H1 (cell line): ENCODE data around the gene CPT1A. TPM values are rescaled to one million over a fixed set of nuclear protein-coding genes. Genes with fewer than 3 reads are reported as not detected.

Experiments used
- CHD7 ChIP-seq: fragments of 300-600 bp; sonication (generic); IDR thresholded peaks from 2 replicates; pipeline ENCODE4 v1.7.1; 2012; ENCODE audit warnings: low read length, moderate library complexity, mild to moderate bottlenecking, inconsistent platforms; ENCODE audit not compliant: insufficient replicate concordance
- CREB1 ChIP-seq: IDR thresholded peaks from 2 replicates; pipeline ENCODE4 v1.6.1; 2012; ENCODE audit warnings: inconsistent platforms
- EP300 ChIP-seq, 2 experiments: IDR thresholded peaks; 1 replicate in 1 of 2; 2 replicates in 1 of 2; pipeline ENCODE4 v1.6.1; 2011 to 2012; ENCODE audit warnings: low read depth in 2 of 2, low read length in 2 of 2, mild to moderate bottlenecking in 2 of 2, borderline replicate concordance in 1 of 2, inconsistent platforms in 1 of 2, moderate library complexity in 1 of 2
- JUND ChIP-seq: IDR thresholded peaks from 2 replicates; pipeline ENCODE4 v1.6.1; 2011; ENCODE audit warnings: mild to moderate bottlenecking, improper control_type of control experiment, low read length
- NRF1 ChIP-seq: IDR thresholded peaks from 2 replicates; pipeline ENCODE4 v1.6.1; 2011; ENCODE audit warnings: mild to moderate bottlenecking, low read depth, low read length, improper control_type of control experiment
- POLR2AphosphoS5 ChIP-seq: IDR thresholded peaks from 2 replicates; pipeline ENCODE4 v1.6.1; 2011; ENCODE audit warnings: low read depth, low read length
- RAD21 ChIP-seq, 2 experiments: IDR thresholded peaks in 1 of 2; conservative IDR thresholded peaks in 1 of 2; 2 replicates each; pipeline ENCODE4 v1.6.1; 2011; ENCODE audit warnings: low read depth in 2 of 2, low read length in 2 of 2, improper control_type of control experiment in 1 of 2, inconsistent platforms in 1 of 2, mild to moderate bottlenecking in 1 of 2, moderate library complexity in 1 of 2
- RFX5 ChIP-seq: IDR thresholded peaks from 2 replicates; pipeline ENCODE4 v1.6.1; 2011; ENCODE audit warnings: low read depth, low read length, improper control_type of control experiment, borderline replicate concordance
- RNF2 ChIP-seq: fragments of 200-900, 300-1000 bp; sonication (generic); IDR thresholded peaks from 2 replicates; pipeline ENCODE4 v1.7.1; 2016; ENCODE audit warnings: borderline replicate concordance, low read depth, mild to moderate bottlenecking, antibody characterized with exemption, low read length; ENCODE audit not compliant: poor library complexity, severe bottlenecking; ENCODE audit errors: missing control alignments
- SIN3A ChIP-seq, 2 experiments: IDR thresholded peaks in 1 of 2; conservative IDR thresholded peaks in 1 of 2; 2 replicates each; pipeline ENCODE4 v1.6.1; 2011 to 2012; ENCODE audit warnings: low read length in 2 of 2, improper control_type of control experiment in 1 of 2, low read depth in 1 of 2, mild to moderate bottlenecking in 1 of 2
- SP1 ChIP-seq: IDR thresholded peaks from 2 replicates; pipeline ENCODE4 v1.6.1; 2011; ENCODE audit warnings: low read depth, low read length
- polyA plus RNA-seq, 7 experiments: library from polyadenylated mRNA; depleted of rRNA in 3 of 7; stranded (reverse) in 5 of 7; unstranded in 2 of 7; fragments of >200 nt in 5 of 7; fragments of 200-250 nt in 2 of 7; gene quantifications; 1 replicate in 5 of 7; 2 replicates in 1 of 7; 4 replicates in 1 of 7; pipeline versions ENCODE4 v1.2.1 to v1.2.3, GENCODE V29; 2011 to 2013; ENCODE audit warnings: missing spikeins in 2 of 7, mixed read lengths in 2 of 7
- total RNA-seq: library from RNA; stranded (reverse); fragmentation: NEBNext Ultra II Directional; extraction: Animal tissue kit (Norgen Biotek cat#: 25700); gene quantifications from 2 replicates; pipeline ENCODE4 v1.2.1, GENCODE V29; 2021

CPT1A gene
- total and polyA plus RNA-seq, 2 of the 8 experiments (the other 6 are each of a cell fraction or from before 2014, with no cell fraction given), result 2.9 to 12.2 TPM

GRCh38 chr11:68816917-68817419 is 24.7 kb downstream of the CPT1A start (continued):
- no peak for TF ChIP-seq CHD7
- TF ChIP-seq JUND, result no peak
- no peak for TF ChIP-seq NRF1
- TF ChIP-seq RFX5, result no peak
- TF ChIP-seq CREB1, result no peak
- TF ChIP-seq EP300 (IDR thresholded peaks at IDR 0.05; ENCODE audit: borderline replicate concordance in 1 of 2, low read depth in 2 of 2, low read length in 2 of 2), result no peak
- TF ChIP-seq RAD21 (IDR thresholded peaks at IDR 0.05 in 1 of 2, conservative IDR thresholded peaks at IDR 0.05 in 1 of 2; ENCODE audit: low read depth in 2 of 2, low read length in 2 of 2), result no peak
- TF ChIP-seq POLR2AphosphoS5, result no peak
- TF ChIP-seq SP1, result no peak
- TF ChIP-seq SIN3A (conservative IDR thresholded peaks at IDR 0.05 in 1 of 2, IDR thresholded peaks at IDR 0.05 in 1 of 2; ENCODE audit: low read depth in 1 of 2, low read length in 2 of 2), result no peak
- no peak for TF ChIP-seq RNF2
